Right renal pelvis (tissue), 4 donors: ENCODE data around the gene ZEB1. TPM values are rescaled to one million over a fixed set of nuclear protein-coding genes. Genes with fewer than 3 reads are reported as not detected.
A peak's percentile ranks its signal among the peaks of the same experiment; 100 is the strongest.

Experiments
- DNase-seq, 4 donors: peaks; one replicate each; pipeline ENCODE4 v3.0.0-alpha.2; 2013; ENCODE audit warnings: low read depth in 4 of 4, low spot score in 3 of 4, missing footprints in 1 of 4
- polyA plus RNA-seq, 4 donors: library from polyadenylated mRNA; unstranded; fragments of 120-200 nt; gene quantifications; one replicate each; pipeline ENCODE4 v1.2.1, GENCODE V29; 2013; ENCODE audit not compliant: insufficient read length in 4 of 4

ZEB1 gene
- 10 to 100 TPM; 25.6 to 31.7 (median 30.7) TPM for polyA plus RNA-seq

- peak; percentile 80 to 90 (median 82) for DNase-seq
Observed at GRCh38 chr10:31318854-31319601, at the start of gene ZEB1. Gene ZEB1 (plus strand): TSS chr10:31319216. CDS start chr10:31319235, 19 bp downstream.

- no peak for DNase-seq
Observed at GRCh38 chr10:31270954-31271353, 48.1 kb upstream of the ZEB1 start.

DNA sequence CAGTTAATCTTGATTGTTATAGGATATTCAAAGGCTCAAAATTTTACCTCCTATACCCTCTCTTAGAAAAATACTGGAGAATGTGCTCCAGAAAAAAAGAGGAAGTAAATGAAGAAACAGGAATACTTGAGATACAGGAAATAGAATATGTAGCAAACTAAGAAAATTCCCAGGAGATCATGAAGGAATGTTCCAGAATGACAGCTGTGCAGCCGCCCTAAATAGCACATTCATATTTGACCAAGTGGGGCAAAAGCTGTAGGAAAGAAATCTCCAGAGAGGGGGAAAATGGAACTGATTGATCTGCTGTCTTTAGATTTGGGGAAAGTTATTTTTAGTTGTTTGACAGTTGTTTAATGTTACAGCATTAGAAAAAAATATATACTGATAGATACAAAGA, 46.2 kb upstream of the ZEB1 start:
- no peak for DNase-seq

GRCh38 chr10:31273789-31274188, 45.2 kb upstream of the ZEB1 start:
- no peak for DNase-seq

- no peak for DNase-seq
Observed at GRCh38 chr10:31274310-31274709, 44.7 kb upstream of the ZEB1 start.

DNA sequence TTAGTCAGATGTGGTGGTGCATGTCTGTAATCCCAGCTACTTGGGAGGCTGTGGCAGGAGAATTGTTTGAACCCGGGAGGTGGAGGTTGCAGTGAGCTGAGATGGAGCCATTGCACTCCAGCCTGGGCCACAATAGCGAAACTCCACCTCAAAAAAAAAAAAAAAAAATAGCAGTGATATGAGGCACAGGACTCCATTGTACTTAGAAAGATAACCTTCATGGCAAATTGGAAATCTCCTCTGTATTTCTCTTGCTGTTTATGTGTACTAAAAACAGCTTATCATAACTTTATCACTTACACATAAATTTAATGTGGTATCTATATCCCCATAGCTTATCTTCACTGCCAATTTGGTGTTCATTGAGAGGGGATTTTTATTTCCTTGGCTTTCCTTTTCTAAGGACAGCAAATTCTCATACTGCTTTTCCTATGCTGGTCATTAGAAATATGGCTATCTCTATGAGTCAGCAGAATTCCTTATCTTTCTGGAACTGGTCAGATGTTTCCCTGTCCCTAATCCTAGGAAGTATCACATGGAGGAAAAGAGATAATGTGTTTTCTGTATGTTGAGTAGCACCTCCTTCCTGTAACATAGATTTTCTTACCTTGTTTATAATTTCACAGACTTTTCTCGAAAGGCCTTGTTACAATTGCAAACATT, 40.6 kb upstream of the ZEB1 start:
- DNase-seq, result no peak

GRCh38 chr10:31280972-31281371, 38.0 kb upstream of the ZEB1 start:
- no peak for DNase-seq

DNA sequence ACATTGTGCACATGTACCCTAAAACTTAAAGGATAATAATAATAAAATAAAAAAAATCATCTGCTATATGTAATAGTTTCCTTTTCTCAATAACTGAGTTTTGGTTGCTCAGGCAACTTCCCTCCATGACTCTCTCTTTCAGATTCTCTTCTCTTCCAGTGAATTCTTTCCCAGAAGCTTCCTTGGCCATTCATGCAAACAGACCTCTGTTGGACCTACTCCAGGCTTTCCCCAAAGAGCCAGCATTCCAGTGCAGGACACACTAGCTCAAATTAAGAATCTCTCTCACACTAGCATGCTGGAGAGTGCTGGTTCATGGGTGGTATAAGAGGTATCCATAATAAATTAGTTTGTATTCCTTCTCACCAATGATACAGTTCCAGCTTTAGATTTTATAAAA, 31.0 kb upstream of the ZEB1 start:
- no peak for DNase-seq

DNA sequence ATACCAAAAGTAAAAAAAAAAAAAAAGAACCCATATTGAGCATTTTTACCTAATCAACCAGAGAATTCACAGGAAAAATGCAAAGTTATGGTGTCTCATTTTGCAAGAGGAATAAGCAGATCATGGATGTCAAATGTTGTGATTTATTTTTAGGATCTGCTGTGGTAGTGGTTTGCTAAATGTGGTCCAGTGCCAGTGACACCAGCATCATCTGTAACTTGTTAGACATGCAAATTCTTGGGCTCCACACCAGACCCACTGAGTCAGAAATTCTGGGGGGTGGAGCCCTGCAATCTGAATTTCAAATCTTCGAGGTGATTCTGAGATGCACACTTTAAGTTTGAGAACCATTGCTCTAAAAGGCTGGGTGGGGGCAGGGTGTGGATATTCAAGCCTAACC, 30.1 kb upstream of the ZEB1 start:
- no peak for DNase-seq

DNA sequence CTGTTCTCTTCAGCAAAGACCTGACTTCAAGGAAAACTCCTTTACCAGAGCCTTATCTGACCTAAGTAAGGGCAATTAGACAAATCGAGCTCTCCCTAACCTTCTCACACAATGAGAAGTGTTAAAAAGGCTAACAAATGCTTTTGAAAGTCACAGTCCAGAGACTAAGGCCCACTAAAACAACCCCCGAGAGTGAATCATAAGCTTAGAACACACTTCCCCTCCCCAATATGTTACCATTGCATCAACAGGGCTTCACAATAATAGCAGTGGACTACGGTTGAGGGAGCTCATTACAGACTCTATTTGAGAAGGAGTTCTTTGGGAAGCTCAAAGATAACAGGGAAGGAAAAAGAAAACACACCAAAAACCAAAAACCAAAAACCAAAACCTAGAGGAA, 28.6 kb upstream of the ZEB1 start:
- no peak for DNase-seq

DNA sequence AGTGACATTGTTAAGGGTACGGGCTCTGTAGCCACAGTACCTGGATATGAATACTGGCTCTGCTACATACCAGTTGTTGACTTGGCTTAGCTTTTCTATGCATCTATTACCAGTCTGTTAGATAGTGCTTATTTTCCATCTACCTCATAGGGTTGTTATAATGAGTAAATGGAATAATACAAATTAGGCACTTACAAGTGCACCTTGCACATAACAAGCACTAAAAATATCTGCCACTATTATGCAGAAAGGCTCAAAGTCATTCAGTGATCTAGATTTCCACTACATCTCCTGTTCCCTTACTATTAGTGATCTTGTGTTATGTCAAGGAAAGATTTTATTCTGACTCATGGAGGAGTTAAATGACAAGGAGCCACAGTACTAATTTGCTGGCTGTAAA, 27.9 kb upstream of the ZEB1 start:
- no peak for DNase-seq

GRCh38 chr10:31294558-31294957, 24.5 kb upstream of the ZEB1 start:
- DNase-seq, result no peak

- DNase-seq, result no peak
Observed at GRCh38 chr10:31296754-31297153, 22.3 kb upstream of the ZEB1 start.

DNA sequence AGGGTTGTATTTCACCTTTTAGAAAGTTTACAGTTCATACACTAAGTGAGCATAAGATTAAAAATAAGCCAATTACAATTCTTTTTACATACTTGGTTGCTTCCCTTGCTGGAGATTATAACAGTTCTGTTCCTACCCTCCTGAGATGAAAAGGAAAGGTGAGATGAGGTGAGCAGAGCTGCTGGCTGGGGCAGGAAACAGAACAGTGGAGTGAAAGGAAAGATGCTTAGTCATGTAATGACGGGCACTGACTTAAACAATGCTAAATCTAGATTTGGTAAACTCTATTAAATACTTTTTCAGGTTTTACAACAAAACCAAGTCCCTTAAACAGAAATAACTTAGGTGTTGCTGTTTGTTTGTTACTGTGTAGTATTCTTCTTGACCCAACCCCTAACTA, 19.9 kb upstream of the ZEB1 start:
- no peak for DNase-seq

GRCh38 chr10:31303212-31303611, 15.8 kb upstream of the ZEB1 start:
- no peak for DNase-seq

DNA sequence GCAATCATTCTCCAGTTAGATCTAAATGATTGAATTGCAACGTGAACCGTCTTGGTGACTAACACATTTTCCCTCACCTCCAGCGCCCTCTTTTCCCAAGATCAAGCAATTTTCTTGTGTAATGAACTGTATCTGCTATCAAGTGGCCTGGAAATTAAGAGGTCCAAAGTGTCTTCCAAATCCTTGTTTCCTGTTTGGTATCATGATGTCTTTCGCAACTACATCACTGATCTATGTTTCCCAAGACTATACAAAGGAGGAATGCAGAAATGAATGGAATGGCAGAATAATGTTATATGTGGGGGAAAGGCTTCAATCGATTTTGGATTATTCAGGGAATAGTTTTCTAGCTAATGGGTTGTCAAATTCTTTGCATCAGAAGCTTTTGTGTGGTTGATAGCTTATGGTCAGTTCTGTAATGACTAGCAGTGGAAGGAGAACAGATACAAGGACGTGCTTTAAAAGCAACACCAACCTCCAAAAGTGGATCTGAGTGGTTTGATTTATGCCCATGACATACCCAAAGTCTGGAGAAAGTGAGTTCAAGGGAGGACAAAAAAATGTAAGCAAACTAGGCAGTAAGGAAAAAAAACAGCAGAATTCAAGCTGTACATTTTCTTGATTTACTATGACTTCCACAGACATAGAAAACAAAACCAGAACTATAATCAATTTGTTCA, 14.6 kb upstream of the ZEB1 start:
- DNase-seq, result no peak

- DNase-seq, result no peak
Observed at GRCh38 chr10:31313396-31313795, 5.6 kb upstream of the ZEB1 start.

DNA sequence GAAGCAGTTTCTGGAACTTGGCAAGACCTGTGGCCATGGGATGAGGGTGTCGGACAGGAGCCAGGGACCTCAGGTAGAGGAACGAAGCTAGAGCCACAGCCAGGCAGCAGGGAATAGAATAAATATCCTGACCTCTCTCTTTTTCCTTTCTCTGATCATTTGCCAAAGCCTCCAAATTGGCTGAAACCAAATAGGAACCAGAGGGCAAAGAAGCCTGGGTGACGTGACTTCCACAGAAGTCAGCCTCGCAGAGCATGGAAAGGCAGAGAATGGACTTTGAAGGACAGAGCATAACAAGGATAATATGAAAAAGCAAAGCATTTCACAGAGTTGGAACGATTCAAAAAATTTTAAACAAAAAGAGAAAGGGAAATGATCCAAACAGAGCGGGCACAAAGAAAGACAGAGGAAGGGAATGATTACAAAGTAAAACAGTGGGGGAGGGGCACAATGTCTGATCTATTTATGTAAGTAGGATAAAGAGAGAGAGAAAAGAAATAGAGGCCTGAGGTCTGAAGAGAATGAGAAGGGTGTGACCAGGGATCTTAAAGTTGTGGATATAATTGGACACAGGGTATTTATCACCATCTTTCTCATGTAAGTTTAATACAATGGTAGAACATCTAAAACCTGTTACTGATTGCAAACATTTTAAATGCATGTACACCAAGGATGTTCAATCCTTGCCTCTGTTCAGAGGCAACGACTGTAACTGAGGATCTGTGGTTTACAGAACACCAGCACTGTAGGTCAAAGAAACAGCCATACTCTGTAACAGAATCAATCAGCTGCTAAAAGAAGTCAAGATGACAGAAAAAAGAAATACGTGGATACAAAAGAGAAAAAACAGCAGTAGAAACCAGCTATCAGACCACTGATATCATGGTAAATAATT, 4.5 kb upstream of the ZEB1 start:
- no peak for DNase-seq

DNA sequence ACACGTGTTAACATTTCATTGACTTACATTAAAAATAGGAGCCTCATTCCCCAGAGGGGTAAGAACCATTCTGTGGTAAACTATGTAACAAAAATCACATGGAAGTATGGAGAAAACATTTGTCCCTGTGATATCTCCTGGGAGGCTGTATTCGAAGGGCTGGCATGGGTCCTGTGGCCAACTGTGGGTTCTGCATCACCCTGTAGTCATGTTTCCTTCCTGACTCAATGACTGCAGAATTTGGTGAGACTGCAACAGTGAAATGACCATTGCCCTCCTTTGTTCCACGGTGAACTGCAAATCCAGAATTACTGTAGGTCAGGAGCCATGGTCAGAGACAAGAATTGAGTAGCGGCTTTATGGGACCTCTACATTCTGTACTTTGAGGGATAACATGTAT, 3.6 kb upstream of the ZEB1 start:
- no peak for DNase-seq

DNA sequence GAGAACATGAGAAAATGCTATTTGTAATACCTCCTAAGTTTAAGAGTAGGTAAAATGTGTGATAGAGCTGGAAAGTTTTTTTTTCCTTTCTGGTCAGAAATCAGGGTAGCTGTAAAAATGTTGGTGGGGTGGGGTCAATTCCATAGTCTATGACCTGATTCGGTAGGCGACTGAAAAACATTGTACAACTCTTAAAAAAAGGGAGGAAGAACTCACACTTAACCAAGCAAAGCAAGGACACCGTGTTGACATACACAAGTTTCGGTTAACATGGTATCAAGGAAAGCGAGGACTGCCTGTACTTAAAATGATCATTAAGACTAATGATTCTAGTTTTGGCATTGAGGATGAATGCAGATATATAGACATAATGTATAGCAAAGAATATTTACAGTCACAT, 1.8 kb upstream of the ZEB1 start:
- DNase-seq, result no peak
